Mesenchymal stem cell (in vitro differentiated cells and primary cell): Measurements from ENCODE around the gene GIMAP4.

Experiments used
- DNase-seq: peaks from one replicate; pipeline ENCODE4 v3.0.0-alpha.2; 2013
- H2AFZ ChIP-seq: one replicate; pipeline ENCODE4 v1.6.1; 2013; ENCODE audit warnings: low read depth, mild to moderate bottlenecking, control low read depth, inconsistent platforms, low read length, moderate library complexity
- H2AK5ac ChIP-seq: 2 replicates; pipeline ENCODE4 v1.6.1; 2013; ENCODE audit warnings: low read length, moderate library complexity, mild to moderate bottlenecking, inconsistent platforms; ENCODE audit not compliant: severe bottlenecking
- H2BK120ac ChIP-seq: one replicate; pipeline ENCODE4 v1.6.1; 2013; ENCODE audit warnings: low read depth, mild to moderate bottlenecking, inconsistent platforms, low read length, moderate library complexity
- H2BK12ac ChIP-seq, 2 experiments: one replicate each; pipeline ENCODE4 v1.6.1; 2013; ENCODE audit warnings: inconsistent platforms in 2 of 2, low read length in 2 of 2, mild to moderate bottlenecking in 2 of 2, moderate library complexity in 2 of 2, control low read depth in 1 of 2
- H2BK15ac ChIP-seq: one replicate; pipeline ENCODE4 v1.6.1; 2013; ENCODE audit warnings: mild to moderate bottlenecking, low read depth, inconsistent platforms; ENCODE audit not compliant: poor library complexity, severe bottlenecking
- H2BK5ac ChIP-seq: 2 replicates; pipeline ENCODE4 v1.6.1; 2013; ENCODE audit warnings: low read depth, mild to moderate bottlenecking, low read length, control low read depth, inconsistent platforms; ENCODE audit not compliant: poor library complexity, severe bottlenecking
- H3K14ac ChIP-seq, 2 experiments: one replicate each; pipeline ENCODE4 v1.6.1; 2013; ENCODE audit warnings: inconsistent platforms in 2 of 2, low read length in 2 of 2, control low read depth in 1 of 2, mild to moderate bottlenecking in 1 of 2, moderate library complexity in 1 of 2
- H3K18ac ChIP-seq, 2 experiments: one replicate each; pipeline ENCODE4 v1.6.1; 2013; ENCODE audit warnings: inconsistent platforms in 2 of 2, low read length in 2 of 2, control low read depth in 1 of 2, low read depth in 1 of 2, mild to moderate bottlenecking in 1 of 2
- H3K23ac ChIP-seq, 2 experiments: one replicate each; pipeline ENCODE4 v1.6.1; 2013; ENCODE audit warnings: inconsistent platforms in 2 of 2, low read length in 2 of 2, mild to moderate bottlenecking in 2 of 2, moderate library complexity in 2 of 2, control low read depth in 1 of 2
- H3K27ac ChIP-seq: 2 replicates; pipeline ENCODE4 v1.5.1; 2013; ENCODE audit warnings: mild to moderate bottlenecking, moderate library complexity, low read length, control low read depth, inconsistent platforms; ENCODE audit not compliant: poor library complexity, severe bottlenecking
- H3K27me3 ChIP-seq, 2 experiments: 2 replicates each; pipeline versions ENCODE4 v1.6.1 to v1.7.0; 2013; ENCODE audit warnings: low read length in 2 of 2, mild to moderate bottlenecking in 2 of 2, moderate library complexity in 2 of 2, control low read depth in 1 of 2, inconsistent platforms in 1 of 2; ENCODE audit not compliant: control insufficient read depth in 1 of 2, insufficient read depth in 1 of 2
- H3K36me3 ChIP-seq, 2 experiments: 2 replicates each; pipeline versions ENCODE4 v1.6.1 to v1.7.0; 2013; ENCODE audit warnings: low read length in 2 of 2, control low read depth in 1 of 2, inconsistent platforms in 1 of 2, low read depth in 1 of 2, mild to moderate bottlenecking in 1 of 2; ENCODE audit not compliant: insufficient read depth in 2 of 2, control insufficient read depth in 1 of 2
- H3K4ac ChIP-seq, 2 experiments: one replicate each; pipeline ENCODE4 v1.6.1; 2013; ENCODE audit warnings: inconsistent platforms in 2 of 2, low read length in 2 of 2, mild to moderate bottlenecking in 2 of 2, moderate library complexity in 2 of 2, control low read depth in 1 of 2, low read depth in 1 of 2
- H3K4me1 ChIP-seq: 2 replicates; pipeline ENCODE4 v1.6.1; 2013; ENCODE audit warnings: low read depth, low read length, control low read depth; ENCODE audit not compliant: control insufficient read depth, insufficient read depth
- H3K4me2 ChIP-seq: 2 replicates; pipeline ENCODE4 v1.6.1; 2013; ENCODE audit warnings: low read length, mild to moderate bottlenecking, inconsistent platforms; ENCODE audit not compliant: poor library complexity, severe bottlenecking
- H3K4me3 ChIP-seq, 2 experiments: 2 replicates each; pipeline versions ENCODE4 v1.5.1 to v1.7.0; 2013; ENCODE audit warnings: low read length in 2 of 2, mild to moderate bottlenecking in 2 of 2, control low read depth in 1 of 2, low read depth in 1 of 2; ENCODE audit not compliant: insufficient read depth in 1 of 2
- H3K79me1 ChIP-seq: replicated peaks from 2 replicates; pipeline ENCODE4 v1.6.1; 2013; ENCODE audit warnings: mild to moderate bottlenecking, control low read depth, low read length, inconsistent platforms; ENCODE audit not compliant: poor library complexity, severe bottlenecking
- H3K9ac ChIP-seq: 2 replicates; pipeline ENCODE4 v1.7.0; 2013; ENCODE audit warnings: mild to moderate bottlenecking, low read length, moderate library complexity
- H3K9me3 ChIP-seq: 2 replicates; pipeline ENCODE4 v1.7.0; 2013; ENCODE audit warnings: mild to moderate bottlenecking, low read length; ENCODE audit not compliant: control insufficient read depth
- H4K8ac ChIP-seq: one replicate; pipeline ENCODE4 v1.6.1; 2013; ENCODE audit warnings: inconsistent platforms, mild to moderate bottlenecking, low read length, moderate library complexity
- H4K91ac ChIP-seq: one replicate; pipeline ENCODE4 v1.6.1; 2013; ENCODE audit warnings: mild to moderate bottlenecking, low read length, inconsistent platforms
- WGBS: methylation state at CpG from one replicate; pipeline ENCODE4 v1.1.7; 2013; ENCODE audit warnings: mixed read lengths; 5-methylcytosine and 5-hydroxymethylcytosine counted together

The GIMAP4 gene

DNA sequence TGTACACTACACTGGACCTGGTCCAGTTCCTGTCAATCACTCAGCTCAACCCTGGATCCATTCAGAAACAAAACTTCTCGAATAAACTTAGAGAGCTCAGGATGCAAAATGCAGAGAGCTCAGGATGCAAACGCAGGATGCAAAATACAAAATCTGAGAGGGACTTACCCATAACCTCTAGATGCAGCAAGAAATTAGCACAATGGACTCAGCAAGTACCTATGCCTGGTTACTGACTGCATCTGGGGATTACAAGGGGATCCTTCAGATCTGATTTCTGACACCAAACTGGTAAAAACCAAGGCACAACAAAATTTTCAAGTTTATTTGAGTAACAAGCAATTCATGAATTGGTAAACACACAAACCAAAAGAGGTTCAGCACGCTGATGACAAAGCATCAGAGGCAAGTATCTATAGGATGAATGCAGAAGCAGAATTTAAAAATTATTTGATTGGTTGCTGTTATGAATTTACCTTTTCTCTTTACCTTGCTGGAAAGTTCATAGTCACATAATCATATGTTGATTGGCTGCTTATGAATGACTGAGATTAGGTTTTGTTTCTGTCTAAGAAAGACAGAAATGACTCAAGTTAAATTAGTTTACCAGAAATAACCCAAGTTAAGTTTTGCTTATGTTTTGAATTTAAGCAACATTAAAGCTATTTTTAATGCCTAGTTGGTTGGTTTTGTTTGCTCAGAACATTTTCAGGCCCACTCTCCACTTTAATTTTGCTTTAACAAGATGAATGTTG is 53.6 kb downstream of the GIMAP4 start:
- no peaks in the 10 kb centered on the region for H3K27me3 ChIP-seq
- H3K23ac ChIP-seq, result no peak overlapping the region
- no peaks in the 10 kb centered on the region for H3K79me1 ChIP-seq
- no peak overlapping the region for H3K4ac ChIP-seq
- no peak overlapping the region for H3K9ac ChIP-seq
- H3K14ac ChIP-seq, result no peak overlapping the region
- H3K9me3 ChIP-seq, result no peaks in the 10 kb centered on the region
- no peak overlapping the region for H3K4me2 ChIP-seq
- H3K27ac ChIP-seq, result no peak overlapping the region
- WGBS, result 33% methylated on average over 2 of the region's 3 CpGs
- H2BK120ac ChIP-seq, result no peak overlapping the region
- H2AFZ ChIP-seq, result no peak overlapping the region
- H2BK15ac ChIP-seq, result no peak overlapping the region
- H2AK5ac ChIP-seq, result no peak overlapping the region
- H2BK12ac ChIP-seq, result no peak overlapping the region
- no peak overlapping the region for H2BK5ac ChIP-seq
- no peaks in the 10 kb centered on the region for H3K36me3 ChIP-seq
- H4K91ac ChIP-seq, result no peak overlapping the region
- H3K18ac ChIP-seq, result no peak overlapping the region
- no peak for DNase-seq
- H4K8ac ChIP-seq, result no peak overlapping the region
- H3K4me1 ChIP-seq, result no peaks in the 10 kb centered on the region
- no peak overlapping the region for H3K4me3 ChIP-seq

DNA sequence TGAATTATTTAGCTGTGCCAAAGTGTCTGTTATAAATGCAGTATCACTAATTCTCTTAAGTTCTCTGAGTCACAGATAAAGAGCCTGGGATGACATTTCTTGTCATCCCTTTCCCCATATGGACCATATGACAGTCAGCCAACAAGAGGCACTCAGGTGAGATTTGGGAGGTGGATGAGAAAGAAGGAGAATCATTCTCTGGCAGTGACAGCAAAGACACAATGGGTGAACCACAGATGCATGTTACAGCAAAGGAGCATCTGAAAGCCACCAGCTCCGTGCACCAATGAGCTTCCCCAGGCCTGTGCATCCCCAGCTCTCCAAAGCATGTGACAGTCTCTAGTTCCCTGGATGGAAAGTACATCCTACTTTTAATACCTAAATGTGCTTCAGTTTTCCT is 54.2 kb downstream of the GIMAP4 start:
- H2AFZ ChIP-seq, result no peak overlapping the region
- no peak overlapping the region for H3K27ac ChIP-seq
- H3K27me3 ChIP-seq, result no peaks in the 10 kb centered on the region
- no peak overlapping the region for H3K23ac ChIP-seq
- H3K4ac ChIP-seq, result no peak overlapping the region
- no peak overlapping the region for H2BK12ac ChIP-seq
- no peak overlapping the region for H3K4me2 ChIP-seq
- no peak overlapping the region for H4K8ac ChIP-seq
- no peaks in the 10 kb centered on the region for H3K4me1 ChIP-seq
- H3K14ac ChIP-seq, result no peak overlapping the region
- no peaks in the 10 kb centered on the region for H3K36me3 ChIP-seq
- H3K79me1 ChIP-seq, result no peaks in the 10 kb centered on the region
- H2AK5ac ChIP-seq, result no peak overlapping the region
- DNase-seq, result no peak
- no peak overlapping the region for H3K4me3 ChIP-seq
- H3K9me3 ChIP-seq, result no peaks in the 10 kb centered on the region
- no peak overlapping the region for H2BK5ac ChIP-seq
- H2BK120ac ChIP-seq, result no peak overlapping the region
- no peak overlapping the region for H3K9ac ChIP-seq
- H3K18ac ChIP-seq, result no peak overlapping the region
- WGBS, result 28% methylated on average over 1 of the region's 1 CpG
- no peak overlapping the region for H4K91ac ChIP-seq
- no peak overlapping the region for H2BK15ac ChIP-seq
